ENCODE measurements around the gene EXT2.

DNA sequence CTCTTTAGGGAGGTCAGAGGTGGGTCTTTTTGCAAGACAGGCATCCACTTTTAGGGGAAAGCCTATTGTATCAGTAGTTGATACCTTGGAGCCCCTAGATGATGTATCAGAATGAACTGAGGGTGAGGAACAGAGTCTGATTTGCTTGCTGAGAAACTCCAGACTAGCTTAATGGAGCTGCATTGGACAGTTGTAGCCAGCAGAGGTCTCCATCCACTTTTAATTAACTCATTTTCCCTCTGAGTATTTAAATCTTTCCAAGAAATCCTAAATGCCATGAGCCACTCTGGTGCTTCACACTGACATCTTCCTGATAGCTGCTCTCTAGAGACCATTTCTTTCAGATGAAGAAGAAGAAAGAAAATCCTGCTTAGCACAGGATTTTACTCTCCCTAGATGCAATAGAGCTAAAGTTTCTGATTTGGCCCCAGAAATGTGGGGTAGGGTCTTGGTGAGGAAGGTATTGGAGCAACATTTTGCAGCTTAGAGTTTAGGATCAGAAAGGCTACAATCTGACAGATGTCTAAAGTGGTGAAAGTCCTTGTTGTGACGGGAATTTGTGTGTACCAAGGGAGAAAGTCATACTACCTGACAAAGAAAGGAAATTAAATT, 38.0 kb downstream of the EXT2 start:
- TF ChIP-seq, protein P1, sequence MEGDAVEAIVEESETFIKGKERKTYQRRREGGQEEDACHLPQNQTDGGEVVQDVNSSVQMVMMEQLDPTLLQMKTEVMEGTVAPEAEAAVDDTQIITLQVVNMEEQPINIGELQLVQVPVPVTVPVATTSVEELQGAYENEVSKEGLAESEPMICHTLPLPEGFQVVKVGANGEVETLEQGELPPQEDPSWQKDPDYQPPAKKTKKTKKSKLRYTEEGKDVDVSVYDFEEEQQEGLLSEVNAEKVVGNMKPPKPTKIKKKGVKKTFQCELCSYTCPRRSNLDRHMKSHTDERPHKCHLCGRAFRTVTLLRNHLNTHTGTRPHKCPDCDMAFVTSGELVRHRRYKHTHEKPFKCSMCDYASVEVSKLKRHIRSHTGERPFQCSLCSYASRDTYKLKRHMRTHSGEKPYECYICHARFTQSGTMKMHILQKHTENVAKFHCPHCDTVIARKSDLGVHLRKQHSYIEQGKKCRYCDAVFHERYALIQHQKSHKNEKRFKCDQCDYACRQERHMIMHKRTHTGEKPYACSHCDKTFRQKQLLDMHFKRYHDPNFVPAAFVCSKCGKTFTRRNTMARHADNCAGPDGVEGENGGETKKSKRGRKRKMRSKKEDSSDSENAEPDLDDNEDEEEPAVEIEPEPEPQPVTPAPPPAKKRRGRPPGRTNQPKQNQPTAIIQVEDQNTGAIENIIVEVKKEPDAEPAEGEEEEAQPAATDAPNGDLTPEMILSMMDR (IDR thresholded peaks at IDR 0.05; ENCODE audit: insufficient read depth, low read depth, low read length), result peak; percentile 80
- no peak for TF ChIP-seq EZH2 (IDR thresholded peaks at IDR 0.05; ENCODE audit: insufficient read depth, low read length)

Data from astrocyte (in vitro differentiated cells and primary cell).